Sigmoid colon (tissue), 4 donors: ENCODE results near the gene SIK3.

Experiments
- POLR2AphosphoS5 ChIP-seq, 4 donors: sonication (generic); formaldehyde crosslinking; IDR thresholded peaks; one replicate each; pipeline ENCODE4 v1.6.1; 2017; ENCODE audit warnings: antibody characterized with exemption in 4 of 4
- TF ChIP-seq, protein P1 (sequence below), 4 experiments: fragments of 450-650 bp in 3 of 4; fragments of 200-600 bp in 1 of 4; IDR thresholded peaks; one replicate each; pipeline ENCODE4 v1.5.1; 2016 to 2019; ENCODE audit warnings: antibody characterized with exemption in 4 of 4, mild to moderate bottlenecking in 3 of 4, moderate library complexity in 2 of 4

DNA sequence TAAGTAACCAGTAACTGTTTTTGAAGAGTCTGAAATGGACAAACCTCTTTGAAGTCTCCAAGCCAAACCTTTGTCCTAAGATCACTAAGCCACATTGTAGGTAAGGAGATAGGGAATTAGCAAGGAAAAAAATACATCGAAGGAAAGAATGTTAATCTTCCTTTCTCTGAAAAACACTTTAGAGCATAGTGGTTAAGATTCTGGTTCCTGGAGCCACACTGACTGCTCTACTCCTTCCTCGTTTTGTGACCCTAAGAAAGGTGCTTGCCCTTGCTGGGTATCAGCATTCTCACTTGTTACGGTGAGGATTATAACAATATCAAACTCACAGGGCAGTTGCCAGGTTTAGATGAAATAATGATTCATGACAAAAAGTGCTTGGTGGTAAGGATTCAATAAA is 104.0 kb downstream of the SIK3 start:
- TF ChIP-seq, protein P1, sequence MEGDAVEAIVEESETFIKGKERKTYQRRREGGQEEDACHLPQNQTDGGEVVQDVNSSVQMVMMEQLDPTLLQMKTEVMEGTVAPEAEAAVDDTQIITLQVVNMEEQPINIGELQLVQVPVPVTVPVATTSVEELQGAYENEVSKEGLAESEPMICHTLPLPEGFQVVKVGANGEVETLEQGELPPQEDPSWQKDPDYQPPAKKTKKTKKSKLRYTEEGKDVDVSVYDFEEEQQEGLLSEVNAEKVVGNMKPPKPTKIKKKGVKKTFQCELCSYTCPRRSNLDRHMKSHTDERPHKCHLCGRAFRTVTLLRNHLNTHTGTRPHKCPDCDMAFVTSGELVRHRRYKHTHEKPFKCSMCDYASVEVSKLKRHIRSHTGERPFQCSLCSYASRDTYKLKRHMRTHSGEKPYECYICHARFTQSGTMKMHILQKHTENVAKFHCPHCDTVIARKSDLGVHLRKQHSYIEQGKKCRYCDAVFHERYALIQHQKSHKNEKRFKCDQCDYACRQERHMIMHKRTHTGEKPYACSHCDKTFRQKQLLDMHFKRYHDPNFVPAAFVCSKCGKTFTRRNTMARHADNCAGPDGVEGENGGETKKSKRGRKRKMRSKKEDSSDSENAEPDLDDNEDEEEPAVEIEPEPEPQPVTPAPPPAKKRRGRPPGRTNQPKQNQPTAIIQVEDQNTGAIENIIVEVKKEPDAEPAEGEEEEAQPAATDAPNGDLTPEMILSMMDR (IDR thresholded peaks at IDR 0.05), result no peak
- TF ChIP-seq POLR2AphosphoS5 (IDR thresholded peaks at IDR 0.05), result no peak
